ENCODE results near the gene REXO4.
A peak's percentile ranks its signal among the peaks of the same experiment; 100 is the strongest.

REXO4 gene

GRCh38 chr9:133417541-133418461, at the start of gene REXO4:
Gene REXO4 (minus strand): TSS chr9:133418010. CDS start chr9:133417844, 166 bp downstream.
- Mint-ChIP-seq H3K4me1 (peaks cover 56% of the 10 kb centered on the region), H3K36me3 (no peaks in the 10 kb centered on the region), H3K27ac (peak within 1 kb of the TSS; percentile 91), H3K4me3 (peak within 1 kb of the TSS; percentile 93), H3K9me3 (no peaks in the 10 kb centered on the region), H3K27me3 (no peaks in the 10 kb centered on the region)

GRCh38 chr9:133467101-133467500, 49.3 kb upstream of the REXO4 start:
- no peaks in the 10 kb centered on the region for H3K27me3 Mint-ChIP-seq
- H3K27ac Mint-ChIP-seq: no peak overlapping the region
- no peaks in the 10 kb centered on the region for H3K36me3 Mint-ChIP-seq
- H3K4me1 Mint-ChIP-seq: no peaks in the 10 kb centered on the region
- H3K4me3 Mint-ChIP-seq: no peak overlapping the region
- H3K9me3 Mint-ChIP-seq: no peaks in the 10 kb centered on the region

DNA sequence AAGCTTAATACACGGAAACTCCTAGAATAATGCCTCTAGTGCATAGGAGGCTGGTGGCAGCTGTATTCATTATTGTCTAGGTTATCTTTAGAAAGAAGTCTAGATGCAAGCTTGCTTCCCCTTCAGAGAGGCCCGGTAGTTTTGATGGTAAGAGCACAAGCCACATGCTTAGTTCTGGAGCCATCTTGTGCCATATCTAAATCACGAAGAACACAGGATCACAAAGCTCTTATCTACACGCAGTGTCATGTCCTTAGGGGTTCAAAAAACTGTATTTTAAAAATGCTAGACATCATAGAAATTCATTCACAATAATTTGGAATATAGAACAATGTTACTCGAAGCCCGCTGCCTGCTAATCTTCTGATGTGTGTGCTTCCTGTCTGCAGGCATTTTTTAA, 48.2 kb upstream of the REXO4 start:
- Mint-ChIP-seq H3K36me3 (no peaks in the 10 kb centered on the region), H3K9me3 (no peaks in the 10 kb centered on the region), H3K27me3 (no peaks in the 10 kb centered on the region), H3K27ac (no peak overlapping the region), H3K4me1 (no peaks in the 10 kb centered on the region), H3K4me3 (no peak overlapping the region)

DNA sequence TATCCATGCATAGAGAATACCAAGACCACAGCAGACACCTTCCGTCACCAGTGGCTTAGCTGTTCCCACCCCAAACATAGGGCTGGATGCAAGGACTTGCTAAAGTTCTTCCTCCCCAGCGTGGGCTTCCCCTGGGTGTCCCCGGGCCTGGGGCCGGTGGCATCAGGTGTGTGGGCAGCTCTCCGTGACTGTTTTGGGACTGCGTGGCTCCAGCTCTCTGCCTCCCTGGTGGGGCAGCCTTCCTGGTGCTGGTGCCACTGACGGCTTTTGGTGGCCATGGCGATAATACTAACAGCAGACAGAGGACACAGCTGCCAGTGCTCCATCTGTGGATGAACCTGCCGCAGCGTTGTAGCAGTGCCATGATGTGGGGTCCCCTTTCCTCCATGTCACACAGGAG, 46.8 kb upstream of the REXO4 start:
- Mint-ChIP-seq H3K4me3 (no peak overlapping the region), H3K27me3 (no peaks in the 10 kb centered on the region), H3K4me1 (no peaks in the 10 kb centered on the region), H3K9me3 (no peaks in the 10 kb centered on the region), H3K36me3 (no peaks in the 10 kb centered on the region), H3K27ac (no peak overlapping the region)

DNA sequence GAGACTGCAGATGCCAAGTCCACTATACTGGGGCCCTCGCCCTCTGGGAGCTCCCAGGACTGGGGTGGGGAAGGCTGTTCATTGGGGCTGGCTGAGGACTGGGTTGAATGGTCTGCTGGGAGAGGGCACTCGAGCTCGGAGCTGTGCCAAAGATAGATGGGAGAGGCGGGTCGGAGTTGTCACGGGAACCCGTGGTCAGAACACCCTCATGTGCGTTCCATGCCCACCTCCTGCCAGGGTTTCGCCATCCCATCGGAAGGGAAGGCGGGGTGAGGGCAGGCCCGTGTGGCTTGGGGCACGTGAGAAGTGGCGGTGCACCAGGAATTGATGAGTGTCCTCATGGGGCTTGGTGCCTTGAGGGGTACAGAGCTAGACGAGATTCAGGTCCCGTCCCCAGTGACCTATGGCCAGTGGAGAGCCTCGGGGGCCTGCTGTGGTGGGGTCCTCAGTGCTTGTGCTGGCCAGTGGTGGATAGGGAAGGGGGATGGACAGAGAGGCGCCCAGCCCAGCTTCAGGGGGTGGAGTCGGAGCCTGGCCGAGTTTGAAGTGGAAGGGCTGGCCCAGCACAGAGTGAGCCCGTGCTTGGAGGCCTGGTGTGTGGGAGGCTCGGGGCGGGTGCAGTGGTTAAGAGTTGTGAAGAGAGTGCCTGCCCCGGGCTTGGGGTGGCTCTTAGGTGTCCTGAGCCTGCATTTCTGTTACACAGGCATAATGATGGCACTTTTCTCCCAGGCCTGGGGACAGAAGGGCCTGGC, 46.2 kb upstream of the REXO4 start:
- no peaks in the 10 kb centered on the region for H3K9me3 Mint-ChIP-seq
- H3K4me3 Mint-ChIP-seq: no peak overlapping the region

DNA sequence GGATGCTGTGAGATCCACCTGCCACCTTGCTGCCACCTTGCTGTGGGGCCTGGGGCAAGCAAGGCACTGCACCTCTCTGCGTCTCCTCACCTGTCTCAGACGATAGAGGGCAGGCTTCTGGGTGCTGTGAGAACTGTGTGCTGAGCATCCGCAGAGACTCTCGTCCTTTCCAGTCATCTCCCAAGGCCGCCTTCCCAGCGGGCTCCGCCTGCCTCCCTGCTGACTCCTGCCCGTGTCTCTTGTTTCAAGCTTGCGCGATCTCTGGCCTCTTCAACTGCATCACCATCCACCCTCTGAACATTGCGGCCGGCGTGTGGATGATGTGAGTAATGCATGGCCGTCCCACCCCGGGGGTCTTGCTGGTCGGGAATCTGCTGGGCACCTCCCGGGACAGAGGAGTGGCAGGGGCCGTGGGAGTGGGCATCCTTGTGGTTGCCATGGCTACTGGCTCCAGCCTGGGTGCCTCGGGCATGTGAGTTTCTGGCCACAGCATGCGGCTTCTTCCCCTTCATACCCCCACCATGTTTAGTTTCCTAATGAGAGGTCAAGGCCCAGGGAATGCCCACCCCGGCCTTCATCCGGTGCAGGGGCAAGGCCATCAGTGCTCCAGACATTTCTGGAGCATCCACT, 45.5 kb upstream of the REXO4 start:
- no peaks in the 10 kb centered on the region for H3K36me3 Mint-ChIP-seq
- no peaks in the 10 kb centered on the region for H3K9me3 Mint-ChIP-seq
- H3K4me3 Mint-ChIP-seq: no peak overlapping the region
- no peaks in the 10 kb centered on the region for H3K4me1 Mint-ChIP-seq
- H3K27ac Mint-ChIP-seq: no peak overlapping the region
- no peaks in the 10 kb centered on the region for H3K27me3 Mint-ChIP-seq

More for the DNA sequence above, 46.2 kb upstream of the REXO4 start:
- Mint-ChIP-seq H3K36me3 (no peaks in the 10 kb centered on the region), H3K27me3 (no peaks in the 10 kb centered on the region), H3K27ac (no peak overlapping the region), H3K4me1 (no peaks in the 10 kb centered on the region)

- Mint-ChIP-seq H3K27ac (no peak overlapping the region), H3K9me3 (no peaks in the 10 kb centered on the region), H3K36me3 (no peaks in the 10 kb centered on the region), H3K4me1 (no peaks in the 10 kb centered on the region), H3K4me3 (no peak overlapping the region), H3K27me3 (no peaks in the 10 kb centered on the region)
These were observed 44.2 kb upstream of the REXO4 start for GRCh38 chr9:133461975-133462374.

DNA sequence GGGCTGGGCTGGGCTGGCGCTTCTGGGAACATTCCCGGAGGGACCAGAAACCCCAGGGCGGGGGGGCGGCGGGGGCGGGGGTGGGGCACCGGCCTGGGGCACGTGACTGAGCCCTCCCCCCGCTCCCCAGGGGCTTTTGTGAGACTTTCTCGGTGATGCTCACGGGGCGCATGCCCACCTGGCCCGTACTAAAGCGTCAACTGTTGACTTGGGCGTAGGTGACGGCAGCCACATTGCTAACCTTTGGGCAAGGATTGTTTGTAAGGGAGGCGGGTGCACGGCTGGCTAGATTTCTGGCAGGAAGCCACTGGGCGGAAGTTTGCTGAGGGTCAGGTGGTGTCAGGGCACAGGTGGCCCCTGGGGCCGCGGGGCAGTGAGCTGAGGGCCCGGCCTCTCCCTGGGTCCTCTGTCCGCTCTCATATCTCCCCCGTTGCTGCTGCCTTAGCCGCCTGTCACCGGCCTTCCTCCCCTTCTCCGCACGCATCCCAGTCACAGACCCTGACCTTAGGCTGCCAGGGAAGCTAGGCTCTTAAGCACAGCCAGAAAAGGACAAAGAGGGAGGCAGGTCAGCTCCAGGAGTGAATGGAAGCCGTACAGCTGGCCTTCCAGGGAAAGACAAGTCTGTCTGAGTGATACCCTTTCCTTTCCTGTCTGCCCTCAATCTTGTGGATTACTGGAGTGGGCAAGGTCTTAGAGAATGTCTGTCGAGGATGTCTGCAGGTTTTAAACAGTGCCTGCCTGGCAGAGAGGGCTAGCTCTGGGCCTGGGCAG, 42.8 kb upstream of the REXO4 start:
- H3K9me3 Mint-ChIP-seq: no peaks in the 10 kb centered on the region
- peak overlapping the region; percentile 71 for H3K4me3 Mint-ChIP-seq
- H3K4me1 Mint-ChIP-seq: no peaks in the 10 kb centered on the region

DNA sequence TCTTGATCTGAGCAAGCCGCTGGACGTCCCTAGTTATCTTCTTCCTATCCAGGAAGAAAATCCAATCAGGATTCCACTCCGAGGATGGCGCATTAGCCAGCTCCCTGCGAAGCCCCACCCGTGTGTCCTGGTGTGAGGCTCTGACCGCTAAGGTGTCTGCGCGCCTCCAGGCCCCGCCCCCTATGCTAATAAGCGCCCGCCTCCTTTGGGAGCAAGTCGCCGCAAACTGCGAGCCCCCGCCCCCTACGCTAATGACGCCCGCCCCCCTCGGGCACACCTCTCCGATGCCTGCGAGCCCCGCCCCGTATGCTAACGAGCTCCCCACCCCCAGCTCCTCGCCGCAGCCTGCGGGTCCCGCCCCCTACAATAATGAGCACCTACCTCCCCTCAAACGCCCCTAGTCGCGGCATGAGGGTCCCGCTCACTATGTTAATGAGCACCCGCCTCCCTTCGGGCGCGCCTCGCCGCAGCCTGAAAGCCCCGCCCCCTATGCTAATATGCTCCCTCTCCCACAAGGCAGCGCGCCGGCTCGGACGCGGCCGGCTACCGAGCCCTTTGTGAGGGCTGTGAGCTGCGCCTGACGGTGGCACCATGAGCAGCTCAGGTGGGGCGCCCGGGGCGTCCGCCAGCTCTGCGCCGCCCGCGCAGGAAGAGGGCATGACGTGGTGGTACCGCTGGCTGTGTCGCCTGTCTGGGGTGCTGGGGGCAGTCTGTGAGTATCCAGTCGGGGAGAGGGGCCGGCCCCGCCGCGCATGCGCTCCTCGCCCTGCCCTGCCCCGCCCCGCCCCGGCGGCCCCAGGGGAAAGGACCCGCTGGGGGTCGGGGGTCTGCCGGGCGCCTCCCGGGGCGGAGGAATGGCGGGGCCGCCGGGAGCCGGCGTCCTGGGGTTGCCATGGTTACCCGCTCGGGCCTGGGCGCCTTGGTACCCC, 41.9 kb upstream of the REXO4 start, which contains the start of gene CACFD1:
Gene CACFD1, plus strand, starts transcription at position 503 of the 929 bp plus-strand sequence. Its CDS starts 89 bp downstream, at position 592.
- no peaks in the 10 kb centered on the region for H3K4me1 Mint-ChIP-seq
- H3K36me3 Mint-ChIP-seq: no peaks in the 10 kb centered on the region
- H3K27ac Mint-ChIP-seq: peak within 1 kb of the TSS; percentile 72
- H3K4me3 Mint-ChIP-seq: peak within 1 kb of the TSS; percentile 88
- no peaks in the 10 kb centered on the region for H3K9me3 Mint-ChIP-seq
- no peaks in the 10 kb centered on the region for H3K27me3 Mint-ChIP-seq

More for the DNA sequence above, 42.8 kb upstream of the REXO4 start:
- H3K27ac Mint-ChIP-seq: peak overlapping the region; percentile 72
- no peaks in the 10 kb centered on the region for H3K36me3 Mint-ChIP-seq
- H3K27me3 Mint-ChIP-seq: no peaks in the 10 kb centered on the region

GRCh38 chr9:133458643-133459312, 41.0 kb upstream of the REXO4 start:
- H3K4me3 Mint-ChIP-seq: peak overlapping the region; percentile 88

GRCh38 chr9:133457748-133458147, 39.9 kb upstream of the REXO4 start:
- Mint-ChIP-seq H3K27ac (no peak overlapping the region), H3K4me3 (no peak overlapping the region), H3K4me1 (no peaks in the 10 kb centered on the region), H3K36me3 (no peaks in the 10 kb centered on the region), H3K27me3 (no peaks in the 10 kb centered on the region), H3K9me3 (no peaks in the 10 kb centered on the region)

More at GRCh38 chr9:133458643-133459312, 41.0 kb upstream of the REXO4 start:
- no peaks in the 10 kb centered on the region for H3K4me1 Mint-ChIP-seq
- no peaks in the 10 kb centered on the region for H3K27me3 Mint-ChIP-seq
- H3K9me3 Mint-ChIP-seq: no peaks in the 10 kb centered on the region
- no peaks in the 10 kb centered on the region for H3K36me3 Mint-ChIP-seq
- H3K27ac Mint-ChIP-seq: no peak overlapping the region

DNA sequence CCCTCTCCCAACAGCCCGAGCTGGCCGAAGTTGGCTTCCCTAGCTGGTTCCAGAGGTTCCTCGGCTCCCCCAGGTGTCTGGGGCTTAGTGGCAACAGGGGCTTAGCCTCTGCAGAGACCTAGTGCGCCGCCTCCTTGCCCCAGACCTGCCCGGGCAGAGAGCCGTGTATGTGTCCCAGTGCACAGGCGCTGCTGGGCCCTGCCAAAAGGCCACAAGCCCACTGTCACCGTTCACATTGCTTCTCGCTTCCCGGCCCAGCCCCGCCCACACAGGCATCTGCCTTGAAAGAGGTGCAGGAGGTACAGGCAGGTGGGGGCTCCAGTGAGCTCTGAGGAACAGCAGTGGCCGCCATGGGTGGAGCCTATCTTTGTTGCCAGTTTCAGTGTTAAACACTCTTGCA, 39.4 kb upstream of the REXO4 start:
- Mint-ChIP-seq H3K27me3 (no peaks in the 10 kb centered on the region), H3K27ac (no peak overlapping the region), H3K9me3 (no peaks in the 10 kb centered on the region), H3K36me3 (no peaks in the 10 kb centered on the region), H3K4me3 (no peak overlapping the region), H3K4me1 (no peaks in the 10 kb centered on the region)

DNA sequence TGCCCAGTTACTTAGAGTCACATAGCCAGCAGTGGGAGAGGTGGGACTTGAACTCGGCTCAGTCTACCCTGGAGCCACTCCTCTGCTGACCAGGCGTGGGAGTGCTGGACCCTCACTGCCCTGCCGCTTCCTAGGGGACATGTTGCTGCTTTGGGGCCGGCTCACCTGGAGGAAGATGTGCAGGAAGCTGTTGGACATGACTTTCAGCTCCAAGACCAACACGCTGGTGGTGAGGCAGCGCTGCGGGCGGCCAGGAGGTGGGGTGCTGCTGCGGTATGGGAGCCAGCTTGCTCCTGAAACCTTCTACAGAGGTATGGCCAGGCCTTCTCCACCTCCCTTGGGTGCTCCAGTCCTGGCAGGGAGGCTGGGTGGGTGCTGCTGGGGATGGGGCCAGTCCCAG, 38.6 kb upstream of the REXO4 start:
- no peaks in the 10 kb centered on the region for H3K27me3 Mint-ChIP-seq
- H3K36me3 Mint-ChIP-seq: no peaks in the 10 kb centered on the region
- H3K4me1 Mint-ChIP-seq: no peaks in the 10 kb centered on the region
- no peak overlapping the region for H3K27ac Mint-ChIP-seq
- no peak overlapping the region for H3K4me3 Mint-ChIP-seq
- no peaks in the 10 kb centered on the region for H3K9me3 Mint-ChIP-seq

DNA sequence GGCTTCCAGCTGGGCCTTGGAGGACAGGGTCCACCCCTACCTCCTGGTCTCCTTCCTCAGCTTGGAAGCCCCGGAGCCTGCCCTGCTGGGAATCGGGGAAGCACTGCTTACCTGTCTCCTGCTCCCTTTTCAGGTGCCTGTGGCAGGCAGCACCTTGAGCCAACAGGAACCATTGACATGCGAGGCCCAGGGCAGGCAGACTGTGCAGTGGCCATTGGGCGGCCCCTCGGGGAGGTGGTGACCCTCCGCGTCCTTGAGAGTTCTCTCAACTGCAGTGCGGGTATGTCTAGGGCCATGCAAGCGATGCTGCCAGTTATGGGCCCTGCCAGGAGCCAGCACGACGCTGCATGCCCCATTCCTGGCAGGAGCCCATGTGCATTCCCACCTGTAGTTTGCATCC, 38.1 kb upstream of the REXO4 start:
- no peaks in the 10 kb centered on the region for H3K36me3 Mint-ChIP-seq
- no peaks in the 10 kb centered on the region for H3K9me3 Mint-ChIP-seq
- no peak overlapping the region for H3K4me3 Mint-ChIP-seq
- no peaks in the 10 kb centered on the region for H3K4me1 Mint-ChIP-seq
- H3K27me3 Mint-ChIP-seq: no peaks in the 10 kb centered on the region
- no peak overlapping the region for H3K27ac Mint-ChIP-seq
